ENCODE measurements around the gene CHCHD1.
"Not testable (repeated sequence)": the region's sequence is repeated elsewhere in the genome, so short reads cannot be mapped to it uniquely, and the experiment has no call there.

DNA sequence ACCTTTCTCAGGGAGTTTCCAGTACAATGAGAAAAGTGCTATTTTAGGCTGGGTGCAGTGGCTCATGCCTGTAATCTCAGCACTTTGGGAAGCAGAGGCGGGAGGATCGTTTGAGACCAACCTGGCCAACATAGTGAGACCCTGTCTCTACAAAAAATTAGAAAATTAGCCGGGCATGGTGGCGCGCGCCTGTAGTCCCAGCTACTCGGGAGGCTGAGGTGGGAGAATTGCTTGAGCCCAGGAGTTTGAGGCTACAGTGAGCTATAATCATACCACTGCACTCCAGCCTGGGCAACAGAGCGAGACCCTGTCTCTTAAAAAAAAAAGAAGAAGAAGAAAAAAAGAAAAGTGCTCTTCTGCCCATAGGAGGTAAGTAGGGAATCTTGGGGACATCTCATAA lies 14.2 kb downstream of the CHCHD1 start:
- TF ChIP-seq, protein P1, sequence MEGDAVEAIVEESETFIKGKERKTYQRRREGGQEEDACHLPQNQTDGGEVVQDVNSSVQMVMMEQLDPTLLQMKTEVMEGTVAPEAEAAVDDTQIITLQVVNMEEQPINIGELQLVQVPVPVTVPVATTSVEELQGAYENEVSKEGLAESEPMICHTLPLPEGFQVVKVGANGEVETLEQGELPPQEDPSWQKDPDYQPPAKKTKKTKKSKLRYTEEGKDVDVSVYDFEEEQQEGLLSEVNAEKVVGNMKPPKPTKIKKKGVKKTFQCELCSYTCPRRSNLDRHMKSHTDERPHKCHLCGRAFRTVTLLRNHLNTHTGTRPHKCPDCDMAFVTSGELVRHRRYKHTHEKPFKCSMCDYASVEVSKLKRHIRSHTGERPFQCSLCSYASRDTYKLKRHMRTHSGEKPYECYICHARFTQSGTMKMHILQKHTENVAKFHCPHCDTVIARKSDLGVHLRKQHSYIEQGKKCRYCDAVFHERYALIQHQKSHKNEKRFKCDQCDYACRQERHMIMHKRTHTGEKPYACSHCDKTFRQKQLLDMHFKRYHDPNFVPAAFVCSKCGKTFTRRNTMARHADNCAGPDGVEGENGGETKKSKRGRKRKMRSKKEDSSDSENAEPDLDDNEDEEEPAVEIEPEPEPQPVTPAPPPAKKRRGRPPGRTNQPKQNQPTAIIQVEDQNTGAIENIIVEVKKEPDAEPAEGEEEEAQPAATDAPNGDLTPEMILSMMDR (IDR thresholded peaks at IDR 0.05), result not testable (repeated sequence)
- not testable (repeated sequence) for TF ChIP-seq POLR2A, POLR2AphosphoS5 (IDR thresholded peaks at IDR 0.05)
